Endothelial cell of umbilical vein (primary cell): ENCODE data around the gene AXDND1.

Experiments
- CTCF ChIP-seq, 2 donors: IDR thresholded peaks; 1 replicate in 1 of 2; 2 replicates in 1 of 2; pipeline ENCODE4 v1.5.1; 2011; ENCODE audit warnings: low read length in 2 of 2, mild to moderate bottlenecking in 2 of 2, moderate library complexity in 2 of 2, control low read depth in 1 of 2, inconsistent platforms in 1 of 2, low read depth in 1 of 2; ENCODE audit not compliant: insufficient read depth in 1 of 2; ENCODE audit errors: extremely low read depth in 1 of 2
- GATA2 ChIP-seq: IDR thresholded peaks from 2 replicates; pipeline ENCODE4 v1.7.0; 2011; ENCODE audit warnings: low read depth, mild to moderate bottlenecking, moderate library complexity, mixed read lengths, low read length; ENCODE audit not compliant: insufficient read length, insufficient read depth
- POLR2A ChIP-seq: IDR thresholded peaks from 2 replicates; pipeline ENCODE4 v1.6.1; 2012; ENCODE audit warnings: low read depth, mild to moderate bottlenecking, control low read depth, low read length

- no peak for TF ChIP-seq CTCF (IDR thresholded peaks at IDR 0.05; ENCODE audit: extremely low read depth in 1 of 2, insufficient read depth in 1 of 2, low read depth in 1 of 2, low read length in 2 of 2)
- TF ChIP-seq POLR2A: no peak
- TF ChIP-seq GATA2: no peak
Observed at GRCh38 chr1:179506199-179506598, 140.4 kb downstream of the AXDND1 start.
